ENCODE data around the gene NHLRC2.

NHLRC2 gene

DNA sequence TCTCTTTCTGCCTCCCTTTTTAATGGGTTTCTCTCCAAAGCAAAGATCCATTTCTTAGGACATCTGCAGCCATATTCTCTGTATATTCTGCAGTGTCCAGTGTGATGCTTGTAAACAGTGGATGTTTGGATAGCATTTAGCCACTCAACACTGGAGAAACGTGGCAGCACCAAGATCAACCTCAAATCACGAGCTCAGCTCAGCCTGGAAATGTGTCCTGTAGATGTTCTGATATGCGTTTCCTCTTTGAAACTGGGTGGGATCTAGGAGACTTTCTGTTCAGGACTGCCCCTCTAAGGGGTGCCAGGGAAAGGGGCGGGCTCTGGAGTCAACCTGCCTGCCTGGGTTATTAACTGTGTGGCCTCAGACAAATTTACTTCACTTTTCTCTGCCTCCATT is 91.2 kb downstream of the NHLRC2 start:
- DNase-seq = no peak

DNA sequence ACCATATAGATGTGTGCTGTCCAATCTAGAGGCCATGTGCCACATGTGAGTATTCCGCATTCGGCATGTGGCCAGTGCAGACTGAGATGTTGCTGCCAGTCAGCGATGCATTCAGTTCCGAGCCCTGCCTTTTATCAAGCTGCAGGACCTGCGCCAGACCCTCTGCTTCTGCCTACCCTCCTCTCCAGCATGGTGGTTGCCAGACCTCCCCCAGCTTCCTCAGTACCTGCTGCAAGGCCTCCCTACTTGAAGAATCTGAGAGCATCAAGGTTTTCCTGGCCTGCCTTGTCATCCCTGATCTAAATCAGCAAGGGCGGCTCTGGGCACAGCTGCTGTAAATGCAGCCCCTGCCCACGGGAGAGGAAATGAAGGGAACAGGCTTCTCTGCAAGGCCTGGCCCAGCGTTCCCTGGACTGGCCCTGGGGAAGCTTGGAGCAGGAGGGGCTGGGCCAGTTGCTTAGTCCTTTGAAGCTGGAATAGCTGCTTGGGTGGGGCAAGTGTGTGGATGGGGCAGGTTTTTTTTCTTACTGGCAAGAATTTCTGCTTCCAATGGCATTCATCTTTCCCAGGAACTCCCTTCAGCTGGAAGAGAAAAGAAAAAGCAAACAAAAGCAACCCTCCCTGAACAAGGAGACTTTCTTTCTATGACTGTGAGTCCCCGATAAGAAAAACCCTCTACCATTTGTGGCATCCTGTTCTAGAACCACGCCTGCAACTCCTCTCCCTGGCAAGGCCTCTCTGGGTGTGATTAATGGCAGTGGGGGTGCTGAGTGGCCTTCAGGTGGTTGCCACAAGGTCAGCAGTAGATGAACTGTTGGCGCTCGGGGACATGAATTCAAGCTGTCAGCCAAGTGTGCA is 93.0 kb downstream of the NHLRC2 start:
- no peak for DNase-seq

DNA sequence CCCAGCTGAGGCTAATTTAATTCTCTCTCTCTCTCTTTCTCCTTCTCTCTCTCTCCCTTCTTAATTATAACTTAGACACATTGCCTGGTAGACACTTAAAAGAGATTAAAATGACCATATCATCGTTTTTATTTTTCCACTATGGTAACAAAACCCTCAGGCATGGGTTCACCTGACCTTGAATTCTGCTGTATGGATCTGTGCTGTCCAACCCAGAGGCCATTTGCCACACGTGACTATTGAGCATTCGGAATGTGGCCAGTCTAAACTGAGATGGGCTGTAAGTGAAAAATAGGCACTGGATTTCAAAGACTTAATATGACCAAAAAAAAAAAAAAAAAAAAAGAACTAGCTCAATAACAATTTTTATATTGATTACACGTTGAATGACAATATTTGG is 93.6 kb downstream of the NHLRC2 start:
- DNase-seq = no peak

DNA sequence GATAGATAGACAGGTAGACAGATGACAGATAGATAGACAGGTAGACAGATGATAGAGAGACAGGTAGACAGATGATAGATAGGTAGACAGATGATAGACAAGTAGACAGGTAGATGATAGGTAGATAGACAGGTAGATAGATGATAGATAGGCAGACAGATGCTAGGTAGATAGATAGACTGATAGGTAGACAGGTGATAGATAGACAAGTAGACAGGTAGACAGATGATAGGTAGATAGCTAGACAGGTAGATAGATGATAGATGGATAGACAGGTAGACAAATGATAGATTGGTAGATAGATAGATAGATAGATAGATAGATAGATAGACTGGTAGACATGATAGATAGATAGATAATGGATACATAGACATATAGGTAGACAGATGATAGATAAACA is 95.8 kb downstream of the NHLRC2 start:
- DNase-seq = no peak

DNA sequence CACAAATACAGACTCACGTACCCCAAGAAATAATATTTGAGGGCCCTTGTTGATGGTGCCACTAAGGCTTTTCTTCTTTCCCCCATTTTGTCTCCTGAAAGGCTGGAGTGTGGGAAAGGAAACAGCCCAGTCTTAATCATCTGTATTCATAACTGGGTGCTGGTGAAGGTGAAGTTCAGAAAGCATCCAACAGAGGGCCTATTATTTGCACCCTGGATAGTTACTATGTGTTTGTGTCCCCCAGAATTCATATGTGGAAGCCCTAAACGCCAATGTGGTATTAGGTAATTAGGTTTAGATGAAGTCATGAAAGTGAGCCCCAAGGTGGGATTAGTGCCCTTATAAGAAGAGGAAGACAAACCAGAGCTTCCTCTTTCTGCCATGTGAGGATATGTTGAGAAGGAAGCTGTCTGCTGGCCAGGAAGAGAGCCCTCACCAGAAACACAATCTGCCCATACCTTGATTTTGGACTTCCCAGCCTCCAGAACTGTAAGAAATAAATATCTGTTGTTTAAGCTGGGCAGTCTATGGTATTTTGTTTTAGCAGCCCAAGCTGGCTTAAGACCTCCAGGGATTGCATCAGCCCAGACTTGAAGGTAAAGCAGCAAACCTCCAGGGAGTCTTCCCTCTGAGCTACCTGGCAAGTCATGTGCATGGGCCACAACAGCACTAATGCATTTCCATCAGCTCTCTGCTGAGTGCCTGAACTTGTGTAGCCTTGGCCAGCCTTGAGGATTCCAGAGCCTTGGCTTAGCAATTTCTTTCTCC is 99.2 kb downstream of the NHLRC2 start:
- no peak for DNase-seq

DNA sequence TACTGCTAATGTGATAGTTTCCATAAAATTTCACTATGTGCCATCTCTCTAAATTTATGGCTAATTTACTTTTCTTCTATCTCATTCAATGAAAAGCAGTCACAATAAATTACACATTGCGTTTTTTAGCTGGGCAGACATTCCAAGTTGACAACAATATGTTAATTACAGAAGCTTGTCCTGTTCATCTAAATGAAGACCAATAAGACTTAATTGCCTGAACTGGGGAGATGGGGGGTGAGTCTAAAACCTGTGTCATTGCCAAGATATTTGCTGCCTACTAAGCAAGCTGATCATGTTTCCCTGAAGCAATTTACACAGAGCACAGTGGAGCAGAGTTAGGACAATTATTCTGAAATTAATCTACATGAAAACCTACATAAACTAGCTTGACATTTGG is 99.9 kb downstream of the NHLRC2 start:
- DNase-seq = no peak

DNA sequence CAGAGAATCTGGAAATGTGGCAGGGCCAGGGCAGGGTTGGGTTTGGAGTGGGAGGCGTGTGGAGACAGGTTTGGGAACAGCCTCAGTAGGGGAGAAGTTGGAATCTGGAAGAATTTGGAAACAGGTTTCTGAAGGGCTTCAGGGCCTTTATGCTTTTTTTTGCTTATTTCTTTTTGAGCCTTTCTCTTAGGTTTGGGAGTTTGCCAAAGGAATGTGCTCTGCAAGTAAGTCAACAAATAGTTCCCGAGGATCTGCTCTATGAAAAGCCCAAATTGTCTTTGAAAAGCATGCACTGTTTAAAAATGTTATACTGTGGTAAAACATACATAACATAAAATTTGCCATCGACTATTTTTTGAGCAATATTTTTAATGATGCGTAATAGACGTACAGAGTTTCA is 102.6 kb downstream of the NHLRC2 start:
- peak; percentile 2 for DNase-seq

DNA sequence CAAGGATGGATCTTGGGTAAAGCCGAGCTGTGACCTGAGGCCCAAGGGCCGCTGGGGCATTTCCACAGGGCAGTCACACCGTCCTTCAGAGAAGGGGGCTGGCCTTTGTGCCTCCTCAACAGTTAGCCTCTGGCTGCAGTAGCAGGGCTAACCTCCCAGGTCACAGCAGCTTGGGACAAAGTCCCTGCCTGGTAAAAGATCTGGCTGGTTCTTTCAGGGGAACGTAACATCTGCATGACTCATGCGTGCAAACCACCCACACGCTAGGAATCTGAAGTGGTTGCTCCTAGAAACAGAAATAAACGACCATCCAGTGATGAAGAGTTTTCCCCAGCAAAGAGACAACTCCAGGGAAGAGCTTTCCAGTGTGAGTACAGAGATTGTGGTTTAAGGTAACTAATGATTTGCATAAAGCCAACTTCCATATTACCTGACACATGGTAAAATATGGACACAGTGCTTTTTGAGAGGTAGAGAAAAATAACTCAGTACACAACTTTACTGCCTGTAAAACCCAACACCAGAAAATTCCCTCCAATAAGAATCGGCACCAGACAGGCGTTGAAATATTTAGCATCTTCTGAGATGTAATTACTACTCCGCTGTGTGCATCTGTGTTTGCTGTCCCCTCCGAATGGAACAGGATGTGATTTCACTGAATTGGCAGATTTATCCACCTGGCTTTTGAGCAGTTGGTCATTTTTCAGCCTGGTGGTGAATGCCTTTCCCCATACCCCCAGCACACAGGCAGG is 104.3 kb downstream of the NHLRC2 start:
- DNase-seq = peak; percentile 24

DNA sequence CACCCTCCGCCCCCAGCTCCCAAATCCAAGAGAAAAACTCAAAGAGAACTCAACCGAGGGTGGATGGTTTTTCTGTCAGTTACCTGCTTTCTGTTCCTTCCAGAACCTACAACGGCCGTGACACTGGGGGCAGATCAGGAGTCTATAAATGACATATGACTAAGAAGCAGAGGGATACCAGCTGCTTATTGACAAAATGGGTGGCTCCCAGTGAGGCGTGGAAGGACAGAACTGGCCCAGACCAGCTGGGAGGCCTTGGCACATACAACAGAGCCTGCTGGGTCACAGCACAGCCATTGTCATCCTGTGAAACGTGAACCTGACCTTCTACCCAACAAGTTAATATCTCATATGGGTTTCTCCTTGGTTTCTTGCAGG is 104.9 kb downstream of the NHLRC2 start:
- no peak for DNase-seq

DNA sequence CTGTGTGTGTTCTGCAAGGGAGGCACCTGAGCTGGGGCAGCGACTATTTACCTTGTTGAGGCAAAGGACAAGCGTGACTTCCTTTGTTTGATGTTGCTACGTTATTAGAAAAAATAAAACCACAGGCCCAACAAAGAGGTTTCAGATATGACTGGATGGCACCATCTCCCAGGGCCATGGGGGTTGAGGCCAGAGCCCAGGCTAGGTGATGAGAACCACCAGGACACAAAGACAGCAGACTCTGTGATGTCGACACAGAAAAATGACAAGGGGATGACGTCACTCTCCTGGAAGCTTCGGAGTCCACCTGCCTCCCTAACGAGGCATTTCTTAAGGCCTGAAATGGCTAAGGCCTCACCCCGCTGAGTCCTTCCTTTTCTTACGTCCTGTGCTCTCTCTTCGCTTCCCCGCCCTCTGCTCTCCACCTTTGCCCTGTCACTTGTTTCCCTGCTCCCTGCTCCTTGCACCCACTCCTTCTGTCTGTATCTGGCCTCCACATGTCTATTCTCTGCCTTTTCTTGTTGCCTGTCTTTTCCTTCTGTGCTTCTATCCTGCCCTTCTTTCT is 106.2 kb downstream of the NHLRC2 start:
- peak; percentile 43 for DNase-seq

DNA sequence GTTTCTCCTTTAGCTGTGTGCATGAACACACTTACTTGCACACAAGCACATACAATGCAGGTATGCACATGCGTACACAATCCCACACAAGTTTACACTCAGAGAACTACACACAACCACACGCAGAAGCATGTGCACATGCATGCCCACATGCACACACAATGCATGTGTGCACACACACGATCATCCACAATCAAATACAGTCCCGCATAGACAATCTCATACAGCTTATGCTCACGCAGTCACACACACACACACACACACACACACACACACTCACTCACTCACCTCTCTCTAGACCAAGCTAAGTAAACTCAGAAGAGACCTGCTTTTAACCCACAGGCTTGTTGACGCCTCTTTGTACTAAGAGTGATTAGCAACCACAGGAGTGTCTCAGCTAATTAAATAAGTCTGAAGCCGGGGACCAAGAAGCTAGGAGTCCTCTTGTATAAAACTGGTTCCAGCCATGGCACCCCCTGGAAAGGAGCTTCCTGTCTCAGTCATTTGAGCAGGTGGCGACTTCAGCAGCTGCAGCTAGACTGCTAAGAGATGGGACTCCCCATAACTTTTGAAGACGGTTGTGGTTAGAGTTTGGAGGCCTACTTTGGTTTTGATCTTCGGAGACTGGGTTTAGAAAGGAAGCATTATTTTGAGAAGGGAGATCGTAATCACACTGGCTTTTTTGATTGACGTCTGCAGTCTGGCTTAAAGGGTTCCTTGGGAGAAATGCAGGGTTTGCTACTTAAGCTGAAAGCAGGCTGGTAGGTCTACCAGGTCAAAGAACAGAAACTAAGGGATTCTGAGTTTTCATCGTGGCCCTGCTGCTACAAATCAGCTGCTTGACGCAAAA is 106.9 kb downstream of the NHLRC2 start:
- peak; percentile 1 for DNase-seq

DNA sequence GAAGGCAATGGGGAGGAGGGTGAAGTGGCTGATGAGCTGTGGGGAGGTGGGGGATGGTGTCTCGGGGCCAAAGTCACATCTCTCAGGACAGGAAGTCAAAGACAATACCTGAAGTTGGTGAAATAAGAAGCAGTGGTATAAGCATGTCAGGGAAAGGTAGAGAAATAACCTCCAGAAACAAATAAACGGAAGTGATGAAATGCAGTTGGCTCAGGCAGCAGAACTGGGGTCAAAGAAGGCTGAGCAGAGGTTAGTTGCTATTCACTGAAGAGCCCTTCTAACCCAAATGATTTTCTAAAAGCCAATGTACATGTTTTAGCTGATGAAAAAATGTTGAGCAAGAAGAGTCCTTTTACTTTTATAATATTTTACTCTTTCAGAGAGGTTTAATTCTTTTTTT is 110.6 kb downstream of the NHLRC2 start:
- no peak for DNase-seq

DNA sequence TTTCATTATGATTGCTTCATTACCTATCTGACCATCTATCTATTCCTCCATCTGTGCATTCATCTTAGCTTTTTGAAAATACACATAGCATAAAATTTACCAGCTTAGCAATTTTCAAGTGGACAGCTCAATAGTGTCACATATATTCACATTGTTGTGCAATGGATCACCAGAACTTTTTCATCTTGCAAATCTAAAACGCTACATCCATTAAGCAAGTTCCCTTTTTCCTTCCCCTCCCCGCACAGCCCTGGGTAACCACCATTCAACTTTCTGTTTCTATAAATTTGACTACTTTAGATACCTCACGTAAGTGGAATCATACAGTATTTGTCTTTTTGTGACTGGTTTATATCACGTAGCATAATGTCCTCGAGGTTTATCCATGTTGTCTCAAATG is 111.2 kb downstream of the NHLRC2 start:
- DNase-seq = no peak
